Muscle of arm (tissue), 12 donors: ENCODE measurements around the gene ADGRB3. TPM values are rescaled to one million over a fixed set of nuclear protein-coding genes. Genes with fewer than 3 reads are reported as not detected.
"Not testable (repeated sequence)": the region's sequence is repeated elsewhere in the genome, so short reads cannot be mapped to it uniquely, and the experiment has no call there.

ENCODE experiments used
- DNase-seq: peaks from one replicate; pipeline ENCODE4 v3.0.0-alpha.2; 2013
- polyA plus RNA-seq, 12 donors: library from polyadenylated mRNA; unstranded; fragments of 120-200 nt; gene quantifications; one replicate each; pipeline ENCODE4 v1.2.1, GENCODE V29; 2013; ENCODE audit not compliant: insufficient read length in 12 of 12

ADGRB3 gene
- polyA plus RNA-seq, 12 donors, result 0.65 to 6.4 (median 1.3) TPM; not detected in 1

DNA sequence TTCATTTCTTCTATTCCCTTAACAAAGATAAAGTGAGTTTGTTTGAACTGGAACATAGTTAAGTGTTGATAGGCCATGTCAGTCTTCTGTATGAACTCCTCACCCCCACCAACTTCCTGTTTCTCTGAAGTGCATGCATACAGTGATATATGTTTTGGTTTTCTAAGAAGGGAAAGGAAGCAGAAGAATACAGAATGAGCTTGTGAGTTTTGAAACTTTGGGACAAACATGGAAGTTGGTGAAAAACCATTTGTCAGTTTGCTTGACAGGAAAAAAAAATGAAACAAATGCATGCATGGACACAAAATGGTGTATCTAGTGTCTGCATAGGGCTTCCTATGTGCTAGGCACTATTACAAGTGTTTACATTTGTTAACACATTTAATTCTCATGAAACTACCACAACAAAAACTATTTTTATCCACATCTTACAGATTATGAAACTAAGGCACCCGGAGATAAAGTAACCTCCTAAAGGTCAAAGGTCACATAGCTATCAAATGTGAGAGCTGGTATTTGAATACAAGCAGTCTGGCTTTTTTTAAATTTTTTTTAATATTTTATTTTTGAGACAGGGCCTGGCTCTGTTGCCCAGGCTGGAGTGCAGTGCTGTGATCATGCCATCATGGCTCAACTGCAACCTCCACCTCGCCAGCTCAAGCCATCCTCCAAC lies 105.9 kb downstream of the ADGRB3 start:
- DNase-seq, result no peak

GRCh38 chr6:68741501-68742386 lies 106.7 kb downstream of the ADGRB3 start:
- DNase-seq, result no peak

GRCh38 chr6:68743099-68743498 lies 108.0 kb downstream of the ADGRB3 start:
- no peak for DNase-seq

DNA sequence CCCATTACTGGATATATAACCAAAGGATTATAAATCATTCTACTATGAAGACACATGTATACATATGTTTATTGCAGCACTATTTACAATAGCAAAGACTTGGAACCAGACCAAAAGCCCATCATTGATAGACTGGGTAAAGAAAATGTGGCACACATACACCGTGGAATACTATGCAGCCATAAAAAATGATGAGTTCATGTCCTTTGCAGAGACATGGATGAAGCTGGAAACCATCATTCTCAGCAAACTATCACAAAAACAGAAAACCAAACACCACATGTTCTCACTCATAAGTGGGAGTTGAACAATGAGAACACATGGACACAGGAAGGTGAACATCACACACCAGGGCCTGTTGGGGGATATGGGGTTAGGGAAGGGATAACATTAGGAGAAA lies 109.3 kb downstream of the ADGRB3 start:
- not testable (repeated sequence) for DNase-seq

- DNase-seq, result no peak
Observed at GRCh38 chr6:68746376-68746775, 111.3 kb downstream of the ADGRB3 start.

DNA sequence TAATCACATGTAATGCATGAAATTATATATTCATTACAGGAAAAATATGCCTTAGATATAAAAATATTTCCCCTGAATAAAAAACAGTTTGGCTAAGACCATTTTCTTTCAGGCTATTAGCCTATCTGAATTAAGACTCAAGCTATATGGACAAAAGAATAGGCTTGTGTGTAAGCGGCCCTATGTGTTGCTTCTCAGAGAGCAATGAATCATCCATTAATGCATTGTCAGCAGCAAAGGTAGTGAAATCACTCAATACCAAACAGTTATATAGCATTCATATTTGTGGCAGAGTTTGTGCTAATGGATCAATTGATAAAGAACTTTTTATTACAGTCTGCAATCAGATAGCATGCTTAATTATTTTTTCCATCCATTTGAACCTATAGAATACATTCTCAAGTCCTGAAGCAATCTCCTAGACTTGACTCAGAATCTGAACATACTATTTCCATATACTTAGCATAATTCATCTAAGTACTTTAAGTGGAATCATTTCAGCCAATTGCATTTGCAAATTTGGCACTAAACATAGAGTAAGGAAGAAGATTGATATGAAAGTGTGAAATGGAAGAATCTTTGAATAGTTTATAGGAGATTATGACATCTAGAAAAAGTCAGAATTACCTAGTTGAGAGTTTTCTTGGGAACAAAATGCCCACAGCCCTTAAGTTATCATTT lies 112.2 kb downstream of the ADGRB3 start:
- DNase-seq, result no peak

DNA sequence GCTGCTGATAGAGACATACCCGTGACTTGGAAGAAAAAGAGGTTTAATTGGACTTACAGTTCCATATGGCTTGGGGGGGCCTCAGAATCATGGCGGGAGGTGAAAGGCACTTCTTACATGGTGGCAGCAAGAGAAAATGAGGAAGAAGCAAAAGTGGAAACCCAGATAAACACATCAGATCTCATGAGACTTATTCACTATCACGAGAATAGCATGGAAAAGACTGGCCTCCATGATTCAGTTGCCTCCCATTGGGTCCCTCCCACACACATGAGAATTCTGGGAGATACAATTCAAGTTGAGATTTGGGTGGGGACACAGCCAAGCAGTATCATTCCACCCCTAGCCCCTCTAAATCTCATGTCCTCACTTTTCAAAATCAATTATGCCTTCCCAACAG lies 112.8 kb downstream of the ADGRB3 start:
- DNase-seq, result not testable (repeated sequence)

GRCh38 chr6:68754681-68755213 lies 119.7 kb downstream of the ADGRB3 start:
- no peak for DNase-seq

DNA sequence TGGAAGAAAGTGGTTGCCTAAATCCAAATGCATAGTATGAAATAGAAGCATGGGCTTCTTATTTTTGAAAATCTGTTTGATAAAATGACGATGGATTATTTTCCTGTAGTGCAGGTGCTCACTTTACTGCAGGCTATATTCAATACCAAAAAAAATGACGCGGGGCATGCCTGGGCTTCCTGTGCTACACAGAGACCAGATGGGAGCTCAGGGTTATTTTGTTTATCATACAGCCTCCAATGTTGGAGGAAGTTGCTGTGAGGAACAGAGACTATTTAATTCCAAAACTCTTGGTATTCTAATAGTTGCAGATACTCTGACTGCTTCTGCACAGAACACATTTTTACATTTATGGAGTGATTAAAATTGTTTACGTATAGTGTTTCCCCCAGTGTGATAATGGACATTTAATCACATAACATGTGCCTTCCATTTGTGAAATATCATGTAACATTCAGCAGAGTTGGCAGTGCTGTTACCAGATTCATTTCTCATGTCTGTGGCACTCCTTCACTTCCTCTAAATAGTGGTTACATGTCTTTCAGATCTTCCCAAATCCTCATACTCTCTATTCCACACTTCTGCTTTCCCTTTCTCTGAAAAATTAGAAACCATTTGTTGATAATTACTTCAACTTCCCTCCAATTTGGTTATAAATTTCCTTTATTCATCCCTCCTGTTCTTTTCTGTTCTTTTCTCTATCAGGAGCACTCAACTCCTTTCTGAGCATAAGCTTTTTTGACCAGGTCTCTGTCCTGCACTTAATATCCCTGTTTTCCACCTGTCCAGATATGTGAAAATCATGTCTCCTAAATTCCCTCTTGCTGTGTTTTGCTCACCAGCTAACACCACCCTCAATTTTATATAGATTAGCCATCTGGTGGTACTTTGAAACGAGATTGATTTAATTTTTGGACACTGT lies 121.6 kb downstream of the ADGRB3 start:
- no peak for DNase-seq

GRCh38 chr6:68757821-68758220 lies 122.7 kb downstream of the ADGRB3 start:
- DNase-seq, result no peak

DNA sequence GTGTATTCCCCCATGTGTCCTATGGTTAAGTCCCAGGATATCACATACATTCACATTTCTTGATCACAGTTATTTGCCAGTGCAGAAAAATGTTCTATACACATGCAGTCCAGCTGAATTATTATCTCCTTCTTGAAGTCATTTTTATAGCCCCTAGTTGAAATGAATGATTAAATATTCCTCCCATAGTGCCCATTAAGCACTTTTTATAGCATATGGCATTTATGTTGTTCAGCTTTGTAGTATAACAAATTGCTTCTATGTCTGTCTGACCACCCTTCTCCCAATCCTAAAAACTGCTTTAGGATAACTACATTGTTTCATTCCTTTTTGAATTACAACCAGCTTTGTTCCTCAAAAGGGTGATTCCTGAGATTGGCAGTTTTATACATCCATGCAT lies 123.5 kb downstream of the ADGRB3 start:
- DNase-seq, result no peak

- DNase-seq, result no peak
Observed at GRCh38 chr6:68760485-68760884, 125.4 kb downstream of the ADGRB3 start.

DNA sequence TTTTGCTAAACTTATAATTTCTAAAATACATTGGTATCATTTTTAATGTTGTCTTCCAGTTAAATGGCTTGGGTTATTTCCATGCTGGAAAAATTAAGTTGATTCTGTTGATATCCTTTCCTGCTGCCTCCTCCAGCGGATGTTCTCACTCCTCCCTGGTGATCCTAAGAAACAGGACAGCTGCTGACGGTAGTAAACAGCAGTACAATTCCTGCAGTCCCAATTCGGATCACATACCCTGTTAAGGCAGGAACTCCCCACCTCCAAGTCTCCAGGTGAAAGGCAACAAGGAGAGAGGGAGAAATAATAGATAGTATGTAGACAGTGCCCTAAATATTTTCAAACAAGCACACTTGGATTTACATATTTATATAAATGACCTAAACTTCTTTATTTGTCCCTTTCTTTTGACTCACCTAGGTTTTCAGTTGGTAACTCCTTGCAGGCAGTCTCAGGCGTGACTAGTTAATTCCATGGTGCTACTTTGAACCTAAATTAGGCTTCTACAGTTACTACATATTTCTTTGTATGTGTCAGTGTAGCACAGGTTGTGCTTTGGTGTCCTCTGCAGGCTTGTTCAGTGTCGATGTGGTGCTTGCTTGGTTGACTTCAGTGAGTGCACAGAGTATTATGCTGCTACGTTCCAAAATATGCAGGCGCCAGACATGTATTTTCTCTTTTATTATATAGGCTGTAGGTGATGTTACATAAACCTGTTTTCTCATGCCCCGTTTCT lies 126.0 kb downstream of the ADGRB3 start:
- DNase-seq, result no peak

DNA sequence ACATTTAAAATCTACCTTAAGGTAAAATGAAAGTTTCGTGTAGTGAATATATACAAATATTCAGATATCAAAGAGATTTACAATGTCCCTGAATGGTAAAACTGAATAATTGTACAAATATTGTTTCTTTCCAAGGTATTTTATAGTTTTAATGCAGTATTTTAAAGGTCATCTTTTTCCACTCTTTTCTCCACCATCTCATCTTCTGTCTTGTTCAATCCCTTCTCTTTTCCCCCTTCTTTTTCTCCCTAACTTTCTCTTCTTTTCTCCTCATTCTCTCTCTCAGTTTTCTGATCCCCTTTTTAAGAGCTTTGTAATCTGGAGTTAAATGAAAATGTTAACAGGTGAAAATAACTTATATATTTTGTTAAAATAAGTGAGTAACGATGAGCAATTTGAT lies 126.9 kb downstream of the ADGRB3 start:
- no peak for DNase-seq

DNA sequence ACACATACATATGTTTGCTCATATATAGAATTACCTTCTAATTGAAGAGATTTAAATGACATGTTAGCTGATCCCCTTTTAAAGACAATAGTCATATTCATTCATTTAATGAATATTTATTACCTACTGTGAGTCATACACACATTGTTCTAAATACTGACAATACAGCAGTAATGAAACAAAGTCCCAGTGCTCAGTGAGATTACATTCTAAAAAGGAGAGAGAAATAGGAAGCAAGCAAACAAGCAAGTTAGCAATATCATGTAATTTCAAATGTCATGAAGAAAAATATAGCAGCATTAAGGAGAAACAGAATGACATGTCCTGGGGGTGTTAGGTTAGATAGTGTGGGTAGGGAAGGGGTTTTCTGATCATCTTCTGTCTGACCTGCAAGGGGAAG lies 136.3 kb downstream of the ADGRB3 start:
- no peak for DNase-seq

DNA sequence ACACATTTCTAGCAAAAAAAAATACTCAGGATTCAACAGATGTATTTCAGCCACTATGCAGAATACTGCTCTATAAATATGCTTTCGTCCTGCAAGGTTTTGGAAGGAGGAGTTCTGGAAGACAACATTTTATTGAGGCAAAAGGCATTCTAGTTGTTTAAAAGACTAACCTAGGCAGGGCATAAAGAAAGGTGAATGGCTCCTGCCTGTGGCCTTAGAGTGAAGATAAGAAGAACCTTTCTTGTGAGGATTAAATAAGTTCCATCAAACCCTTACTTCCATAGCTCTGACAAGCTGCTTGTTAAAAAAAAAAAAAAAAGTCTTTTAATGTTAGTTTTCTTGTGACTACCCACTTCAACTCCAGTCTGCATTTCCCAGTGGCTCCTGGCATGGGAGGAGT lies 139.8 kb downstream of the ADGRB3 start:
- DNase-seq, result no peak

- no peak for DNase-seq
Observed at GRCh38 chr6:68776354-68776753, 141.3 kb downstream of the ADGRB3 start.

- DNase-seq, result no peak
Observed at GRCh38 chr6:68777956-68778355, 142.9 kb downstream of the ADGRB3 start.

DNA sequence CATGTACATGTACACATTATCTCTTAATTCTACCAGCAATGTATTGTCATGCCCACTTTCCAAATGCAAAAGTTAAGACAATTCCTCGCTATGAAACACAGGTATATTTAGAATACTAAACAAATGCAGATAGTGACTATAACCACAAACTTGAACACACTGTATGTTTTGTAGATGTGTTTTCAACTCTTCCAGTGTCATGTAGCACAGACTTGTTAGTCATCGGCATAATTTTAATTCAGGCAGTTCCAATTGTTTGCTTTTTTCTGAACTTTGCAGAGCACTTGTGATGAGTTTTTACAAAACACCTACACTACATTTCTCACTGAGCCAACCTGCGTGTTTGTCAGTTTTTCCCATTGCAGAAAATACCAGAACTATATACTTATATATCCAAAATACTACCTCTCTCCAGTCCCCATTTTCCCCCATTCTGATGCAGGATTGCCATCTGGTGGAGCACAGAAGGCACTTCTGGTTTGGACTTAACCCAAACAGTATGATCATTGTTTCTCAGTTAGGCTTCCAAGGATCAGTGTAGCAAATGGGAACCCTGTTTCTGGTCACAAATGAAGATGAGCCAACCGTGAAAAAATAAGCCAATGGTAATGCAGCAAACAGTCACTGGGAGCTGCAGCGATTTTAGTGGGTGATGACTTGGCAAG lies 143.4 kb downstream of the ADGRB3 start:
- peak; percentile 61 for DNase-seq

- DNase-seq, result no peak
Observed at GRCh38 chr6:68779366-68779765, 144.3 kb downstream of the ADGRB3 start.
